HG02571 (cell line): Measurements from ENCODE around the gene ITGA7.
A peak's percentile ranks its signal among the peaks of the same experiment; 100 is the strongest.

Experiments
- ATAC-seq: cut with Tn5 transposase; IDR thresholded peaks from one replicate; pipeline ENCODE4 v1.9.1; 2021; ENCODE audit warnings: mild to moderate bottlenecking, moderate library complexity; ENCODE audit not compliant: unreplicated experiment

The ITGA7 gene

GRCh38 chr12:55736780-55737580 lies 29.3 kb upstream of the ITGA7 start:
- ATAC-seq = no peak

- no peak for ATAC-seq
These were observed 28.4 kb upstream of the ITGA7 start for GRCh38 chr12:55736076-55736475.

- no peak for ATAC-seq
These were observed 26.9 kb upstream of the ITGA7 start for GRCh38 chr12:55734595-55734994.

GRCh38 chr12:55733858-55734257 lies 26.2 kb upstream of the ITGA7 start:
- ATAC-seq = no peak

- no peak for ATAC-seq
These were observed 25.4 kb upstream of the ITGA7 start for GRCh38 chr12:55733021-55733555.

- ATAC-seq = no peak
These were observed 24.6 kb upstream of the ITGA7 start for GRCh38 chr12:55732288-55732687.

- peak; percentile 27 for ATAC-seq
These were observed 22.4 kb upstream of the ITGA7 start for GRCh38 chr12:55729819-55730818.

- peak; percentile 63 for ATAC-seq
These were observed 21.5 kb upstream of the ITGA7 start, which contains the start of gene CD63 for GRCh38 chr12:55728939-55729818. CD63 (minus strand) TSS chr12:55729009; CDS start chr12:55728341, 668 bp downstream.

- no peak for ATAC-seq
These were observed 20.7 kb upstream of the ITGA7 start for GRCh38 chr12:55728186-55728938.

- ATAC-seq = no peak
These were observed 20.0 kb upstream of the ITGA7 start for GRCh38 chr12:55727643-55728185.

GRCh38 chr12:55726971-55727370 lies 19.3 kb upstream of the ITGA7 start:
- ATAC-seq = no peak

GRCh38 chr12:55725556-55725955 lies 17.9 kb upstream of the ITGA7 start:
- no peak for ATAC-seq

- ATAC-seq = no peak
These were observed 17.2 kb upstream of the ITGA7 start for GRCh38 chr12:55724940-55725309.

GRCh38 chr12:55724226-55724939 lies 16.7 kb upstream of the ITGA7 start:
- ATAC-seq = no peak

GRCh38 chr12:55723516-55724225 lies 16.0 kb upstream of the ITGA7 start:
- no peak for ATAC-seq

GRCh38 chr12:55722948-55723347 lies 15.2 kb upstream of the ITGA7 start:
- ATAC-seq = no peak

- no peak for ATAC-seq
These were observed 14.0 kb upstream of the ITGA7 start for GRCh38 chr12:55721601-55722213.
